Metanephros (tissue), 1 donor: ENCODE data around the gene SRPX2. TPM values are rescaled to one million over a fixed set of nuclear protein-coding genes. Genes with fewer than 3 reads are reported as not detected.

Experiments
- total RNA-seq: library from RNA; depleted of rRNA; stranded (reverse); fragments of >200 nt; gene quantifications from one replicate; pipeline ENCODE4 v1.2.3, GENCODE V29; 2014

The SRPX2 gene, protein sequence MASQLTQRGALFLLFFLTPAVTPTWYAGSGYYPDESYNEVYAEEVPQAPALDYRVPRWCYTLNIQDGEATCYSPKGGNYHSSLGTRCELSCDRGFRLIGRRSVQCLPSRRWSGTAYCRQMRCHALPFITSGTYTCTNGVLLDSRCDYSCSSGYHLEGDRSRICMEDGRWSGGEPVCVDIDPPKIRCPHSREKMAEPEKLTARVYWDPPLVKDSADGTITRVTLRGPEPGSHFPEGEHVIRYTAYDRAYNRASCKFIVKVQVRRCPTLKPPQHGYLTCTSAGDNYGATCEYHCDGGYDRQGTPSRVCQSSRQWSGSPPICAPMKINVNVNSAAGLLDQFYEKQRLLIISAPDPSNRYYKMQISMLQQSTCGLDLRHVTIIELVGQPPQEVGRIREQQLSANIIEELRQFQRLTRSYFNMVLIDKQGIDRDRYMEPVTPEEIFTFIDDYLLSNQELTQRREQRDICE
- 17.9 TPM for total RNA-seq

DNA sequence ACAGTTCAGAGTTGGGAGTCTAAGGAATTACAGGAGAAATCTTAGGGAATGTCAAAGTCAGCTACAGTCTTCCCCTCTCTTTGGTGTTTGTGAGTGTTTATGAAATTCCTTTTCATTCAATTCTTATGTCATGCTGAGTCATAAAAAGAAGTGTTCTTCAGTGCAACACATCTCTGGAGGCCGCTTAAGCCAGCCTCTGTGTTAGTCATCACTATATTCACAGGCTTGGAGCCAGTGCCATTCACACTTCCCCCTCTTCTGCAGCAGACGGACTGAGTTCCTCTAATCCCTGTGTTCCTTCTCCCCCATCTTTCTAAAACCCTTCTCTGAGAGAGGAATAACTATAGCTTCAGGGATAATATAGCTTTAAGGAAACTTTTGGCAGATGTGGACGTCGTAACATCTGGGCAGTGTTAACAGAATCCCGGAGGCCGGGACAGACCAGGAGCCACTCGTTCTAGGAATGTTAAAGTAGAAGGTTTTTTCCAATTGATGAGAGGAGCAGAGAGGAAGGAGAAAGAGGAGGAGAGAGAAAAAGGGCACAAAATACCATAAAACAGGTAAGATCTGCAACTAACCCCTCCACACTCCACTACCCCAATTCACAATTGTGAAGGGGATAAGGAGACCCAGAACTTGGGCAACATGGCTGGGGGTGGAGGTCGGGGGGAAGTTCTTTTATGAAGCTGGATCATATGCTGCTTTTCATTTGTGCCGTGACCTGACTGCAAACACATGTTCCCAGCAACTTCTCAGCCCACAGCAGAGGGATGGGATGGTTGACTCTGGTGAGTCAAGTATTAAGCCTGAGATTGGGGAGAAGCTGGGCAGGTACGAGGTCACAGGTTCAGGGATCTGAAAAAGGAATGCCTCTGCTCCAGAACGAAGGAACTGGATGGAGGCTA is at the start of gene SRPX2:
Gene SRPX2, plus strand, starts transcription at position 244 of the 905 bp plus-strand sequence. CDS start 2,124 bp downstream, outside the sequence.

DNA sequence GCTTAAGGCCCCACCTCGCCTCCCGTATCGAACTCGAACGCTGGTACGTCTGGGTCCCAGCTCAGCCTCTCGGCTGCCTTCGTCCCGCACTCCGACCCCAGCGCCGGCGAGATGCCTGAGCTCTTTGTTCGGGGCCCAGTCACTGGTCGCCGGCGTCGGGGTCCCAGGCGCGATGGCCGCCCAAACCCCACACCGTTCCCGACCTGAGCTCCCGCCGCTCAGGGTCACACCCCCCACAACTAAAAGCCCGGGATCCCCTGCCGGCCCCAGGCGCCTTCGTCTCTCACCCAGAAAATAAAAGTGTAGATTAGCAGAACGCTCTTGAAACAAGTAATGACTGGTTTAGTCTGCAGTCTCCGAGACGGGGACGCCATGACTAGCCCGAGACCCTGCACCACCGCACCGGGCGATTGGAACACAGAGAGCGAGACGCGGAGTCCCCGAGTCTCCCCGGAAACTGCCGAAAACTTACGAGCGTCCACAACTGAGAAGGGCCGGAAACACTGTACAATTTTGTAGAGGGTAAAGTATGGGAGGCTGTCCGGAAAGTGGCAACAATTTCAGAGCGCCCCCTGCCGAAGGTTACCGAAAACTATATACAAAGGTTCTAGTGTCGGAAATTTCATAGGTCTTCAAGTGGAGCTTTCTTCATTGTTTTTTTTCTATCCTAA is 7.5 kb upstream of the SRPX2 start, which contains the start of gene TSPAN6:
Gene TSPAN6, minus strand, starts transcription at position 486 of the 671 bp plus-strand sequence. Its CDS starts 112 bp downstream, at position 374.

Other genes with a start within 250 kb of the SRPX2 start
- gene PCDH19, start 233.9 kb upstream of the SRPX2 start, total RNA-seq, result 1.8 TPM
- 7.8 TPM for gene TNMD, start 59.3 kb upstream of the SRPX2 start, total RNA-seq
- gene TSPAN6, start 7.4 kb upstream of the SRPX2 start, total RNA-seq, result 72.9 TPM
- gene SYTL4, start 87.9 kb downstream of the SRPX2 start, total RNA-seq, result 14.3 TPM
- 15.6 TPM for gene CSTF2, start 176.2 kb downstream of the SRPX2 start, total RNA-seq
- gene NOX1, start 230.2 kb downstream of the SRPX2 start, total RNA-seq, result not detected